A204.1 (cell line): ENCODE results near the gene CD200.
"Not testable (repeated sequence)": the region's sequence is repeated elsewhere in the genome, so short reads cannot be mapped to it uniquely, and the experiment has no call there.

Experiments used
- FAIRE-seq: peaks from 2 replicates; lab custom pipeline; 2012; peaks lifted over from hg19 to GRCh38; lab: Jason Lieb, UNC

The CD200 gene

GRCh38 chr3:112391648-112392047 is 58.7 kb downstream of the CD200 start:
- no peak for FAIRE-seq

- no peak for FAIRE-seq
Observed at GRCh38 chr3:112392393-112393359, 59.7 kb downstream of the CD200 start.

- FAIRE-seq = no peak
Observed at GRCh38 chr3:112393360-112393728, 60.4 kb downstream of the CD200 start.

- no peak for FAIRE-seq
Observed at GRCh38 chr3:112394003-112394640, 61.2 kb downstream of the CD200 start.

GRCh38 chr3:112395181-112395895 is 62.4 kb downstream of the CD200 start:
- FAIRE-seq = no peak

DNA sequence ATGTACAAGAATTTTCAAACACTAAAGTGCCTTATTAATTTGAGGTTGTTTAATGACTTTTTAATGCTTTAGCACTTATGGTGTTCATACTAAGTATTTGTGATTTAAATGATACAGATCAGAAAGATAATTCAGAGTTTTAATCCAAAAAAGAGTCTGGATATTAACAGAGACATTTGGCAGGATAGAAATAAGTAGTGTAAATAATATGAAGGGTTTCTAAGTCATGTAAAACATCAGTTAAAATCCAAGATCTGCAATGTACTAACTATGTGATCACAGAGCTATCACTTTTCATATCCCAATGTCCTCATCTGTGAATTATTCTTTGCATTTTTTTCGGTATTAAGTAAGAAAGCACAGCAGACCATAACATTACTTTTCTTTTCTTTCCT is 62.9 kb downstream of the CD200 start:
- FAIRE-seq = no peak

DNA sequence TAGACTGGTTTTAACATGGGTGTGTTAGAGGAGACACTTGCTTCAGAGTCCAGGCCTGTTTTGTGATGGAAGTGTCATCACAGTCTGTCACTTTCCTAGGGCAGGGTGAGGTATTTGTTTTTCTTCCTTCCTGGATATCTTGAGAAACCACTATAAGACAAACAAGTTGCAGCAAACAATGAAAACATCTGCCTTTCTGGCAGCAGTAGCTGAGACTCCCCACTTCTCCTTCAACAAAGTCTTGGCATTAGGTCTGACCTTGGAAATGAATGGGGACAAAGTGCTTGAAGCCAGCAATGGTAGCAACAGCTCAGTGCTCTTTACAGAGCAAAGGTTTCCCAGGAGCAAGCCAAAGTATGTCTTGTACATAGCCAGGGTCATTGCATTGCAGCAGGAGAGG is 64.6 kb downstream of the CD200 start:
- no peak for FAIRE-seq

DNA sequence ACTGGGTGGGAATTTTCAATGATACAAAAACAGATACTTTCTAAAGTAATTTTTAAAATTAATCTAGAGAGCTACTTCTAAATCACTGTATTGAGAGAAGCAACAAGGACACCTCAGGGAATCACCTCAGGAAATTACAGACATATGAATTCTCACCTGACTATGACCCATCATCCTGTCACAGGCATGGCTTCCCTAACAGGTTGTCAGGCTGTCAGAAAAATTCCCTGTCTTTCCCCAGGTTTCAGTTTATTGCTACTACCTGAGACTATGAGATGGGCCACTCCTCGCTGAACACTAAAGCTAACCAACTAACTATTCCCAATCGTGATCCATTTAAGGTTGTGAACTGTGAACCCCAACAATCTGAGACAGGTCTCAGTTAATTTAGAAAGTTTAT is 66.1 kb downstream of the CD200 start:
- no peak for FAIRE-seq

DNA sequence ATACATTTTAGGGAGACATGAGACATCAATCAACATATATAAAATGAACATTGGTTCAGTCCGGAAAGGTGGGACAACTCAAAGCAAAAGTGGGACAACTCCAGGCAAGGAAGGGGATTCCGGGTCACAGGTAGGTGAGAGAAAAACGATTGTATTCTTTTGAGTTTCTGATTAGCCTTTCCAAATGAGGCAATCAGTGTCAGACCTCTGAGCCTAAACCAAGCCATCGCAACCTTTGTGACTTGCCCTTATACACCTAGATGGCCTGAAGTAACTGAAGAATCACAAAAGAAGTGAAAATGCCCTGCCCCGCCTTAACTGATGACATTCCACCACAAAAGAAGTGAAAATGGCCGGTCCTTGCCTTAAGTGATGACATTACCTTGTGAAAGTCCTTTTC is 66.6 kb downstream of the CD200 start:
- FAIRE-seq = not testable (repeated sequence)

DNA sequence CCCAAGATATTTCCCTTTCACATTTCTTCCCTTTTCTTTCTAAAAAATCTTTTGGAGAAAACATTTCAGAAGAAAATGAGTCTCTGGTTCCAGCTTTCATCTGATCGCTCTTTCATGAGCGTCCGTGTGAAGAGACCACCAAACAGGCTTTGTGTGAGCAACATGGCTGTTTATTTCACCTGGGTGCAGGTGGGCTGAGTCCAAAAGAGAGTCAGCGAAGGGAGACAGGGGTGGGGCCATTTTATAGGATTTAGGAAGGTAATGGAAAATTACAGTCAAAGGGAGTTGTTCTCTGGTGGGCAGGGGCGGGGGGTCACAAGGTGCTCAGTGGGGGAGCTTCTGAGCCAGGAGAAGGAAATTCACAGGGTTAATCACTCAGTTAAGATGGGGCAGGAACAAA is 67.4 kb downstream of the CD200 start:
- FAIRE-seq = not testable (repeated sequence)

DNA sequence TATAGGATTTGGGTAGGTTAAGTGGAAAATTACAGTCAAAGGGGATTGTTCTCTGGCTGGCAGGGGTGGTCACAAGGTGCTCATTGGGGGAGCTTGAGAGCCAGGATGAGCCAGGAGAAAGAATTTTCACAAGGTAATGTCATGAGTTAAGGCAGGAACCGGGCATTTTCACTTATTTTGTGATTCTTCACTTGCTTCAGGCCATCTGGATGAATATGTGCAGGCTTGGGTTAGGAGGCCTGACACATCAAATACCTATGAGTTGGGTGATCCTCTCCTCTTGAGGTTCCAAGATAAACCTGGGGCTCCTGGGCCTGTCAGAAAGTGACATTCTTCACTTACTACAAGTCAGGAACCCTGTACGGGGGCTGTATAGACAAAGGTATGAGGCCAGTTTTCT is 68.7 kb downstream of the CD200 start:
- no peak for FAIRE-seq

DNA sequence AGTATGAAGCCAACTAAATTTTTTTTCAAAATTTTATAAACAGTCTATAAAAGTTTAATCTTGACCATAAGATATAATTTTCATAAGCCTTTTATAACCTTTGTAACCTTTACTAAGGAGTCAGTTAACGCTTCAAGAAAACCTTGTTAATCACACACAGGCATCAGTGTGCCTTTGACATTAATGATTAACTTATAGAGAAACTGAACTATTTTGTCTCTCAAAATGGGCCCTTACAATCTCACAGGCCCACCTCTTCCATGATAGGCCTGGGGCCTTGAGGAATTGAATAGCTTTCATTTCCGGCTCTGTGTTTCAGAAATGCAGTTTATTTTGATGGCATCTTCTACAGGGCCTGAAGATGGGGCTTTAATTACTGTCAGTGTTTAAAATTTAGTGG is 70.1 kb downstream of the CD200 start:
- FAIRE-seq = no peak

DNA sequence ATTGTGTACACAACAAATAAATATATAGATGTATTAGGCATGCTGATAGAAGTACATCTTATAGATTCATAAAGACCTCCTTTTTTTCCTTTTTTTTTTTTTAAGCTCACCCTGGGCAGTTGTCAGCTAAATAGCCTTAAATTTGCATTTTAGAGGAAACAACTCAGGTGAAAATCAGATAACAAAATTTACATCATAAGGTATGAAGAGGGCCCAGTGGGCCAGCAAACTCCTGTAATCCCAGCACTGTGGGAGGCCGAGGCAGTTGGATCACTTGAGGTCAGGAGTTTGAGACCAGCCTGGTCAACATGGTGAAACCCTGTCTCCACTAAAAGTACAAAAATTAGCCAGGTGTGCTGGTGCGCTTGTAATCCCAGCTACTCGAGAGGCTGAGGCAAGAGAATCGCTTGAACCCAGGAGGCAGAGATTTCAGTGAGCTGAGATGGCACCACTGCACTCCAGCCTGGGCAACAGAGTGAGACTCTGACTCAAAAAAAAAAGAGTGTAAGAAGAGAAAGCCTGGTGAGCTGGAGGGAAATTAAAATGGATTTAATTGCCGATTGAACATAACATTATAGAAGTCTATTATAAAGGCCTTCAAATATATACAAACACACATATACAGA is 72.1 kb downstream of the CD200 start:
- FAIRE-seq = not testable (repeated sequence)

GRCh38 chr3:112405845-112406244 is 72.9 kb downstream of the CD200 start:
- no peak for FAIRE-seq

GRCh38 chr3:112407214-112407887 is 74.4 kb downstream of the CD200 start:
- no peak for FAIRE-seq

GRCh38 chr3:112407888-112408702 is 75.1 kb downstream of the CD200 start:
- FAIRE-seq = no peak

- no peak for FAIRE-seq
Observed at GRCh38 chr3:112409041-112409440, 76.1 kb downstream of the CD200 start.

DNA sequence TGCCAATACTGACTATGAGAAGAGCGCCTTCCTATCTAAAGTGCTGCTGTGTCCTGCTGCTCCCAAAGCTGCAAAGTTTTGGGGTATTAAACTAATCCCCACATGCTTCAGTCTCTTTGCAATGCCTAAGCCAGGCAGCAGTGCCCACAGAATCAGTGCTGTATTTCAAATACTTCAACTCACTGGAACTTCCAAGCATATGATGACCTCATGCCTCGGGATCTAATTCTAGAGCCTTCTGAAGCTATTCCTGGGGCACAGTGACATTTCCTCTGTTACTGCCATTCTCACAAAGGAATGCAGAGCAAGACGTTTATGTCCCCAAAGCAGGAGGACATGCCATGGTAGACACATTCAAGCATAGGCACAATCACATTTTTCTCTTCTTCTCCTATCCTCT is 78.5 kb downstream of the CD200 start:
- no peak for FAIRE-seq
